ENCODE results near the gene KDM3B. TPM values are rescaled to one million over a fixed set of nuclear protein-coding genes. Genes with fewer than 3 reads are reported as not detected.
"Not testable (repeated sequence)": the region's sequence is repeated elsewhere in the genome, so short reads cannot be mapped to it uniquely, and the experiment has no call there.

The KDM3B gene

GRCh38 chr5:138473151-138473550, 120.7 kb downstream of the KDM3B start:
- H3K4me1 ChIP-seq (ENCODE audit: control insufficient read depth, insufficient read depth, low read depth, low read length); H3K4me2 ChIP-seq (ENCODE audit: low read length, poor library complexity, severe bottlenecking); H2BK12ac ChIP-seq (ENCODE audit: low read length in 2 of 2); H2BK15ac ChIP-seq (ENCODE audit: low read depth, poor library complexity, severe bottlenecking); H3K4ac ChIP-seq (ENCODE audit: low read depth in 1 of 2, low read length in 2 of 2); H3K18ac ChIP-seq (ENCODE audit: low read depth in 1 of 2, low read length in 2 of 2); H3K36me3 ChIP-seq (ENCODE audit: control insufficient read depth in 1 of 2, insufficient read depth in 2 of 2, low read depth in 1 of 2, low read length in 2 of 2); H3K14ac ChIP-seq (ENCODE audit: low read length in 2 of 2); H4K91ac ChIP-seq (ENCODE audit: low read length); H2BK120ac ChIP-seq (ENCODE audit: low read depth, low read length); H2BK5ac ChIP-seq (ENCODE audit: low read depth, low read length, poor library complexity, severe bottlenecking); H3K9ac ChIP-seq (ENCODE audit: low read length); H3K79me1 ChIP-seq (replicated peaks; ENCODE audit: low read length, poor library complexity, severe bottlenecking); H3K27ac ChIP-seq (ENCODE audit: low read length, poor library complexity, severe bottlenecking); DNase-seq; H2AK5ac ChIP-seq (ENCODE audit: low read length, severe bottlenecking); H3K9me3 ChIP-seq (ENCODE audit: control insufficient read depth, low read length); H2AFZ ChIP-seq (ENCODE audit: low read depth, low read length); H4K8ac ChIP-seq (ENCODE audit: low read length); H3K23ac ChIP-seq (ENCODE audit: low read length in 2 of 2); H3K4me3 ChIP-seq (ENCODE audit: insufficient read depth in 1 of 2, low read depth in 1 of 2, low read length in 2 of 2); H3K27me3 ChIP-seq (ENCODE audit: control insufficient read depth in 1 of 2, insufficient read depth in 1 of 2, low read length in 2 of 2): not testable (repeated sequence)
- WGBS = 97% methylated on average over 5 of the region's 5 CpGs

- no peaks in the 10 kb centered on the region for H3K9me3 ChIP-seq (ENCODE audit: control insufficient read depth, low read length)
- WGBS = 88% methylated on average over 7 of the region's 7 CpGs
These were observed 124.4 kb downstream of the KDM3B start for GRCh38 chr5:138476918-138477317.

GRCh38 chr5:138482638-138483037, 130.2 kb downstream of the KDM3B start:
- Histone ChIP-seq H3K18ac (ENCODE audit: low read depth in 1 of 2, low read length in 2 of 2) (no peak overlapping the region), H2BK120ac (ENCODE audit: low read depth, low read length) (no peak overlapping the region), H3K9me3 (ENCODE audit: control insufficient read depth, low read length) (no peaks in the 10 kb centered on the region), H4K91ac (ENCODE audit: low read length) (no peak overlapping the region), H3K4me3 (ENCODE audit: insufficient read depth in 1 of 2, low read depth in 1 of 2, low read length in 2 of 2) (no peak overlapping the region), H3K36me3 (ENCODE audit: control insufficient read depth in 1 of 2, insufficient read depth in 2 of 2, low read depth in 1 of 2, low read length in 2 of 2) (no peaks in the 10 kb centered on the region), H4K8ac (ENCODE audit: low read length) (no peak overlapping the region), H3K4ac (ENCODE audit: low read depth in 1 of 2, low read length in 2 of 2) (no peak overlapping the region), H3K79me1 (replicated peaks; ENCODE audit: low read length, poor library complexity, severe bottlenecking) (no peaks in the 10 kb centered on the region), H2AFZ (ENCODE audit: low read depth, low read length) (no peak overlapping the region), H2BK5ac (ENCODE audit: low read depth, low read length, poor library complexity, severe bottlenecking) (no peak overlapping the region), H2AK5ac (ENCODE audit: low read length, severe bottlenecking) (no peak overlapping the region), H3K14ac (ENCODE audit: low read length in 2 of 2) (no peak overlapping the region), H3K27ac (ENCODE audit: low read length, poor library complexity, severe bottlenecking) (no peak overlapping the region), H3K4me1 (ENCODE audit: control insufficient read depth, insufficient read depth, low read depth, low read length) (no peaks in the 10 kb centered on the region), H3K4me2 (ENCODE audit: low read length, poor library complexity, severe bottlenecking) (no peak overlapping the region), H2BK15ac (ENCODE audit: low read depth, poor library complexity, severe bottlenecking) (no peak overlapping the region), H3K23ac (ENCODE audit: low read length in 2 of 2) (no peak overlapping the region), H3K9ac (ENCODE audit: low read length) (no peak overlapping the region), H3K27me3 (ENCODE audit: control insufficient read depth in 1 of 2, insufficient read depth in 1 of 2, low read length in 2 of 2) (peaks cover 0 to 5% of the 10 kb centered on the region in 2 experiments), H2BK12ac (ENCODE audit: low read length in 2 of 2) (no peak overlapping the region)
- 73% methylated on average over 4 of the region's 4 CpGs for WGBS
- DNase-seq = no peak

More at GRCh38 chr5:138476918-138477317, 124.4 kb downstream of the KDM3B start:
- H3K4me1 ChIP-seq (ENCODE audit: control insufficient read depth, insufficient read depth, low read depth, low read length) = no peaks in the 10 kb centered on the region
- no peak for DNase-seq
- no peak overlapping the region for H3K18ac ChIP-seq (ENCODE audit: low read depth in 1 of 2, low read length in 2 of 2)
- H4K91ac ChIP-seq (ENCODE audit: low read length) = no peak overlapping the region
- no peak overlapping the region for H3K23ac ChIP-seq (ENCODE audit: low read length in 2 of 2)
- no peak overlapping the region for H2BK15ac ChIP-seq (ENCODE audit: low read depth, poor library complexity, severe bottlenecking)
- H2BK120ac ChIP-seq (ENCODE audit: low read depth, low read length) = no peak overlapping the region
- H3K4me3 ChIP-seq (ENCODE audit: insufficient read depth in 1 of 2, low read depth in 1 of 2, low read length in 2 of 2) = no peak overlapping the region
- H3K79me1 ChIP-seq (replicated peaks; ENCODE audit: low read length, poor library complexity, severe bottlenecking) = no peaks in the 10 kb centered on the region
- peaks cover 0 to 6% of the 10 kb centered on the region in 2 experiments for H3K27me3 ChIP-seq (ENCODE audit: control insufficient read depth in 1 of 2, insufficient read depth in 1 of 2, low read length in 2 of 2)
- H2BK5ac ChIP-seq (ENCODE audit: low read depth, low read length, poor library complexity, severe bottlenecking) = no peak overlapping the region
- no peak overlapping the region for H2BK12ac ChIP-seq (ENCODE audit: low read length in 2 of 2)
- no peak overlapping the region for H2AK5ac ChIP-seq (ENCODE audit: low read length, severe bottlenecking)
- H2AFZ ChIP-seq (ENCODE audit: low read depth, low read length) = no peak overlapping the region
- H3K9ac ChIP-seq (ENCODE audit: low read length) = no peak overlapping the region
- no peak overlapping the region for H3K27ac ChIP-seq (ENCODE audit: low read length, poor library complexity, severe bottlenecking)
- H4K8ac ChIP-seq (ENCODE audit: low read length) = no peak overlapping the region
- H3K4me2 ChIP-seq (ENCODE audit: low read length, poor library complexity, severe bottlenecking) = no peak overlapping the region
- no peaks in the 10 kb centered on the region for H3K36me3 ChIP-seq (ENCODE audit: control insufficient read depth in 1 of 2, insufficient read depth in 2 of 2, low read depth in 1 of 2, low read length in 2 of 2)
- no peak overlapping the region for H3K14ac ChIP-seq (ENCODE audit: low read length in 2 of 2)
- no peak overlapping the region for H3K4ac ChIP-seq (ENCODE audit: low read depth in 1 of 2, low read length in 2 of 2)

Small RNAs within 50 kb of the gene (small RNA-seq; reads per million reads assigned to genes)
- not detected for gene AC113403.1 (ENCODE audit: low read depth)

Data from mesenchymal stem cell (in vitro differentiated cells and primary cell).